Natural killer cell treated with Interleukin-12 subunit alpha and Interleukin-12 subunit beta and Interleukin-15 and Interleukin-18, amount 100 ng/mL, for 72 hours (primary cell): ENCODE data around the gene SPTBN5. TPM values are rescaled to one million over a fixed set of nuclear protein-coding genes. Genes with fewer than 3 reads are reported as not detected.
A peak's percentile ranks its signal among the peaks of the same experiment; 100 is the strongest.

Experiments used
- ATAC-seq, 2 donors: fragments of 150-1000 bp; cut with Tn5 transposase in 1 of 2; sonication (Bioruptor Pico), chemical (Tn5 transposase) in 1 of 2; 2 replicates each; pipeline ENCODE4 v1.10.0; 2021
- DNase-seq: peaks from one replicate; pipeline ENCODE4 v3.0.0; 2022; ENCODE audit warnings: low spot score
- H3K27ac Mint-ChIP-seq, 2 donors: 1 replicate in 1 of 2; 2 replicates in 1 of 2; pipeline ENCODE4 v1.8.0; 2022; ENCODE audit warnings: mixed read lengths in 2 of 2, mild to moderate bottlenecking in 1 of 2, moderate library complexity in 1 of 2
- H3K27me3 Mint-ChIP-seq, 2 donors: 1 replicate in 1 of 2; 2 replicates in 1 of 2; pipeline ENCODE4 v1.8.0; 2022; ENCODE audit warnings: mixed read lengths in 2 of 2
- H3K36me3 Mint-ChIP-seq: one replicate; pipeline ENCODE4 v1.8.0; 2022; ENCODE audit warnings: mixed read lengths
- H3K4me1 Mint-ChIP-seq, 2 donors: 1 replicate in 1 of 2; 2 replicates in 1 of 2; pipeline ENCODE4 v1.8.0; 2022; ENCODE audit warnings: low read depth in 2 of 2, mixed read lengths in 2 of 2, mild to moderate bottlenecking in 1 of 2
- H3K4me3 Mint-ChIP-seq: one replicate; pipeline ENCODE4 v1.8.0; 2022; ENCODE audit warnings: mixed read lengths
- H3K9me3 Mint-ChIP-seq: 2 replicates; pipeline ENCODE4 v1.8.0; 2022; ENCODE audit warnings: mixed read lengths
- total RNA-seq, 2 donors: library from RNA; stranded (reverse); gene quantifications; one replicate each; pipeline ENCODE4 v1.2.3, GENCODE V29; 2022

SPTBN5 gene
- total RNA-seq, 2 donors from 2014 or later = 1.1 to 2.4 TPM

- Mint-ChIP-seq H3K36me3 (no peaks in the 10 kb centered on the region), H3K27ac (no peak overlapping the region), H3K27me3 (no peaks in the 10 kb centered on the region), H3K4me3 (no peak overlapping the region), H3K4me1 (peaks cover 0 to 5% of the 10 kb centered on the region in 2 donors), H3K9me3 (no peaks in the 10 kb centered on the region)
- ATAC-seq = peak in 1 of 2 donors; percentile 59
- DNase-seq = no peak
These were observed 23.2 kb downstream of the SPTBN5 start for GRCh38 chr15:41870689-41871081.

DNA sequence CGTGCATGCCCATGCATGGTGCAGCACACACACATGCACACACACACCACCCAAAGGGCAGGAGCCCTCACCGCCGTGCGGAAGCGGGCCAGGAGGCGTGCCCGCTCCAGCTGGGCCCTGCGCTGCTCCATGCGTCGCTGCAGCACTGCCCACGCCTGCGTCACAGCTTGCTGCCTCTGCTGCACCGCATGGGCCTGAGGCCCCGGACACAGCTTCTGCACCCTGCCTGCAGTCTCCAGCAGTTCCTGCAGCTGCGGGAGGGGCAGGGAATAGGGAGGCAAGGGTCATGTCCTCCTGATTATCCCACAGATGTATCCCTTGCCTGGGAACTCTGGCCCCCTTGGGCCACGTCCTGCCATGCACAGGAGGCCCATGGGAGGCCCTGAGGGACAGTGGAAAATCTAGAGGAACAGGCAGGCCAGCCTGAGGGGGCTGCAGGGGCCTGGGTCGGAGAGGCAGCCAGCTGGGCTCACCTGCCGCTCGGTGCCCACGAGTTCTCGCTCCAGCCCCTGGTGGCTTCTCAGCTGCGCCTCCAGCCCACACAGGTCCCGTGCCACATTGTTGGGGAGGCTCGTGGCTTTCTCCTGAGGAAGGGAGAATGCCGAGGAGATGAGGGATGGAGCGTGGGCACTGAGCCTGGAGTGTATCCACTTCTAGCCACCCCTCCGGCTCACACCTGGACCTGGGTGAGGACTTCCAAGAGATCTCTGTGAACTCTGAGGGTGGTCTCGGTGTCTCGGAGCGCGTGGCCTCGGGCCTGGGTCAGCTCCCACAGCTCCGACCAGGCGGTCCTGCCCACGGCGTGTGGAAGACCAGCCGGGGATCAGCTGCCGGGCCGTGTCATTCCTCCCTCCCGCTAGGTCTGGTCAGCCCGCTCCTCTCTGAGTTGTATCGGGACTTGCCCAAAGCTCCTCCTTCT, 23.8 kb downstream of the SPTBN5 start:
- no peaks in the 10 kb centered on the region for H3K27me3 Mint-ChIP-seq

DNA sequence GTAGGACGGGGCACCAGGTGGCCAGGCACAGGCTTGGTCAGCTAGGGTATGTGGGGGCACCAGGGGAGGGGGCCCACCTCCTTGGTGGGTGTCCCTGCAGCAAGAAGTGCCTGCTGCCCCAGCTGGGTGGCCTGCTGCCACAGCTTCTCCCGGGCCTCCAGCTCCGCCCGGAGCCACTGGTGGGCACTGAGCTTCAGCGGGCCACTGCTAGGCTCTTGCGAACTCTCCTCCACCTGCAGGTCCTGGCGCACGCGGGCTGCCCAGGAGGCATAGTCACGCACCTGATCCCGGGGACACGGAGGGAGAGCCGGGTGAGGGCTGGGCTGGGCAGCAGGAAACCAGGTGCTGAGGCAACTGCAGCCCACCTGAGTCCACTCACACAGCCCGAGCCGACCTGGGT, 25.5 kb downstream of the SPTBN5 start:
- no peak overlapping the region for H3K27ac Mint-ChIP-seq
- no peaks in the 10 kb centered on the region for H3K36me3 Mint-ChIP-seq
- H3K4me3 Mint-ChIP-seq = no peak overlapping the region
- ATAC-seq = no peak
- H3K4me1 Mint-ChIP-seq = peaks cover 0 to 5% of the 10 kb centered on the region in 2 donors
- no peaks in the 10 kb centered on the region for H3K9me3 Mint-ChIP-seq
- no peak for DNase-seq
- no peaks in the 10 kb centered on the region for H3K27me3 Mint-ChIP-seq

More for the DNA sequence above, 23.8 kb downstream of the SPTBN5 start:
- Mint-ChIP-seq H3K4me1 (peaks cover 0 to 5% of the 10 kb centered on the region in 2 donors), H3K4me3 (no peak overlapping the region), H3K9me3 (no peaks in the 10 kb centered on the region), H3K27ac (no peak overlapping the region), H3K36me3 (no peaks in the 10 kb centered on the region)
- DNase-seq (no peak), ATAC-seq (no peak)

GRCh38 chr15:41866872-41867579, 26.8 kb downstream of the SPTBN5 start:
- Mint-ChIP-seq H3K27me3 (no peaks in the 10 kb centered on the region), H3K27ac (no peak overlapping the region), H3K9me3 (no peaks in the 10 kb centered on the region), H3K36me3 (no peaks in the 10 kb centered on the region), H3K4me3 (no peak overlapping the region), H3K4me1 (peaks cover 3 to 5% of the 10 kb centered on the region in 2 donors)
- DNase-seq = no peak
- ATAC-seq = no peak

- H3K4me1 Mint-ChIP-seq = peaks cover 3 to 5% of the 10 kb centered on the region in 2 donors
- no peak for ATAC-seq
- H3K27me3 Mint-ChIP-seq = no peaks in the 10 kb centered on the region
- no peaks in the 10 kb centered on the region for H3K36me3 Mint-ChIP-seq
- H3K4me3 Mint-ChIP-seq = no peak overlapping the region
- DNase-seq = no peak
- no peaks in the 10 kb centered on the region for H3K9me3 Mint-ChIP-seq
- H3K27ac Mint-ChIP-seq = no peak overlapping the region
These were observed 27.6 kb downstream of the SPTBN5 start for GRCh38 chr15:41866263-41866703.

- no peaks in the 10 kb centered on the region for H3K9me3 Mint-ChIP-seq
- H3K4me3 Mint-ChIP-seq = no peak overlapping the region
- ATAC-seq (no peak), DNase-seq (no peak)
- no peaks in the 10 kb centered on the region for H3K27me3 Mint-ChIP-seq
- H3K36me3 Mint-ChIP-seq = no peaks in the 10 kb centered on the region
- peaks cover 3% of the 10 kb centered on the region in 2 donors for H3K4me1 Mint-ChIP-seq
- no peak overlapping the region for H3K27ac Mint-ChIP-seq
These were observed 28.3 kb downstream of the SPTBN5 start for GRCh38 chr15:41865490-41866055.

GRCh38 chr15:41862515-41863116, 31.2 kb downstream of the SPTBN5 start:
- Mint-ChIP-seq H3K27ac (no peak overlapping the region), H3K27me3 (no peaks in the 10 kb centered on the region), H3K36me3 (no peaks in the 10 kb centered on the region), H3K4me1 (peaks cover 0 to 3% of the 10 kb centered on the region in 2 donors), H3K4me3 (no peak overlapping the region), H3K9me3 (no peaks in the 10 kb centered on the region)
- ATAC-seq (no peak), DNase-seq (no peak)

DNA sequence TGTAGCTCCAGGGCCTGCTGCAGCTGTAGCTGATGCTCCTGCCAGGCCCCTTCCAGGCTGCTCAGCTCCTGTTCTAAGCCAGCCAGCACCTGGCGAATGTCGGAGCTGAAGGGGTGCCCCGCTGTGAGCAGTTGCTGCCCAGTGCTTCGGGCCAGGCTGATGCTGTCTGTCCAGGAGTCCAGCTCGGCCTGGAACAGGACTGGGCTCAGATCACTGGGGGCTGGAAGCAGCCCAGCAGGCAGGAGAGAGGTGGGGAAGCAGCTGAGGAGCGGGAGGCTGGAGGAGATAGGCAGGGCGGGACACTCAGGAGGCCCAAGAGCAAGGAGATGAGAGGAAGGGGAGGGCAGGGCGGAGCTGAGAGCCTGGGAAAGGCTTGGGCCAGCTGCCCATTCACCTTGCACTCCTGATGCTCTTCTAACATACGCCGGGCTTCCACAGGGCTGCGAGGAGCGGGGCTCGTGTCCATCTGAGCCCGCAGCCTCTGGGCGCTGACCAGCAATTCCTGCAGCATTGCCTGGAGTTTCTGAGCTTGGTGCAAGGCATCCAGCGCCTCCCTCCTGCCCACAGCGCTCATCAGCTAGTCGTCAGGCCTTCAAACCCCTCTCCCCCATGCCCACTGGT, 32.0 kb downstream of the SPTBN5 start:
- Mint-ChIP-seq H3K9me3 (no peaks in the 10 kb centered on the region), H3K36me3 (no peaks in the 10 kb centered on the region), H3K27me3 (no peaks in the 10 kb centered on the region)

DNA sequence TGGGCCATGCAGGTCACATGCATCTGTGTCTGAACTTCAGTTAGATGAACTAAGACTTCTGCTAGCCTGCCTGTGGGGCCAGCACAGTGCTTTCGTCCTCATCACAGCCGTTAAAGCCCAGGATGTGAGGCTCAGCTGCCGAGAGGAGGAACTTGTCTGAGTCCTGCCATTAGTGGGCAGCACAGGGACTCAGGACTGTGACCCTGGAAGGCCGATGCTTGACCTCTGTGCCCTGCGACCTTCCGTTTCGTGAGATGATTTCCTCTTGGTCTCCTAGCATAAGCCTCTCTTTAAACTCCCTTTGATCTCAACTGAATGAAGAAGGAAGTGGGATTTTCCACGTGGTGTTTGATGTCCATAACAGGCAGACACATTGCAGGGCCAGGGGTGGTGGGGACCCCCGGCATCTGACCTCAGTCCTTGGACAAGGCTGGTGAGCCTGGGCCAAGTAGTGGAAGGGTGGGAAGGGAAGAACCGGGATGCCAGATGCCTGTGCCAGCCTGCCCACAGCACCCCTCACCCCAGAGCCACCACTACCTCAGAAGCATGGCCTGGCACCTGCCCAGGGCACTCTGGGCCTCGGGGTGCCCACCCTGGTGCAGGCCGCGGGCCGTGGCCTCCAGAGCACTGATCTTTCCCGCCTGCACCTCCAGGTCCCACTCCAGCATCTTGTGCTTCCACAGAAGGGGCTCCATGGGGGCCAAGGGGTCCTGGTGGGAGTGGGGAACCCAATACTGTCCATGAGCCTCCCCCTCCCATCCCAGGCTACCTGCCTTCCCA, 33.6 kb downstream of the SPTBN5 start:
- no peaks in the 10 kb centered on the region for H3K36me3 Mint-ChIP-seq
- H3K4me3 Mint-ChIP-seq = no peak overlapping the region
- DNase-seq (no peak), ATAC-seq (no peak)
- peaks cover 0 to 3% of the 10 kb centered on the region in 2 donors for H3K4me1 Mint-ChIP-seq
- no peak overlapping the region for H3K27ac Mint-ChIP-seq
- no peaks in the 10 kb centered on the region for H3K27me3 Mint-ChIP-seq
- H3K9me3 Mint-ChIP-seq = no peaks in the 10 kb centered on the region

More for the DNA sequence above, 32.0 kb downstream of the SPTBN5 start:
- DNase-seq (no peak), ATAC-seq (no peak)
- Mint-ChIP-seq H3K27ac (no peak overlapping the region), H3K4me3 (no peak overlapping the region), H3K4me1 (peaks cover 0 to 3% of the 10 kb centered on the region in 2 donors)

DNA sequence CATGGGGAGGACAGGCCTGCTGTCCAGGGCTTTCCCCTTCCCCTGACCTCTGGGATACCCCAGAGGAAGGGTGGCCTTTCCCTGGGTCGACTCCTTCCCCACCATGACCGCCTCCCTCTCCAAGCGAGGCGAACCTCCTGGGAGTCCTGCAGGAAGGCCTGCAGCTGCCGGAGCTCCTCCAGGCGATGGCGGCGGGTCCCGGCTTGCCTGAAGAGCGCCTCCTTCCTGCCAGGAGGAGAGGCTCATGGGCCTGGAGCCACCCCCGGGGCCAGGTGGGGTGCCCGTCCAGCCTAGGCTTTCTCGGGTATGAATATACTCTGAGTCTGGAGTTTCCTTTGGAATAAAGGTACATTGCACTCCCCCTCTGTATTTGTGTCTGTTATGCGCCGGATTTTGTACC, 35.1 kb downstream of the SPTBN5 start:
- Mint-ChIP-seq H3K27me3 (no peaks in the 10 kb centered on the region), H3K4me1 (peaks cover 0 to 3% of the 10 kb centered on the region in 2 donors), H3K36me3 (no peaks in the 10 kb centered on the region), H3K9me3 (no peaks in the 10 kb centered on the region), H3K4me3 (no peak overlapping the region), H3K27ac (no peak overlapping the region)
- ATAC-seq = no peak
- no peak for DNase-seq

GRCh38 chr15:41857316-41857715, 36.5 kb downstream of the SPTBN5 start:
- Mint-ChIP-seq H3K9me3 (no peaks in the 10 kb centered on the region), H3K4me3 (no peak overlapping the region), H3K36me3 (no peaks in the 10 kb centered on the region), H3K4me1 (no peaks in the 10 kb centered on the region), H3K27me3 (no peaks in the 10 kb centered on the region), H3K27ac (no peak overlapping the region)
- ATAC-seq (no peak), DNase-seq (no peak)

DNA sequence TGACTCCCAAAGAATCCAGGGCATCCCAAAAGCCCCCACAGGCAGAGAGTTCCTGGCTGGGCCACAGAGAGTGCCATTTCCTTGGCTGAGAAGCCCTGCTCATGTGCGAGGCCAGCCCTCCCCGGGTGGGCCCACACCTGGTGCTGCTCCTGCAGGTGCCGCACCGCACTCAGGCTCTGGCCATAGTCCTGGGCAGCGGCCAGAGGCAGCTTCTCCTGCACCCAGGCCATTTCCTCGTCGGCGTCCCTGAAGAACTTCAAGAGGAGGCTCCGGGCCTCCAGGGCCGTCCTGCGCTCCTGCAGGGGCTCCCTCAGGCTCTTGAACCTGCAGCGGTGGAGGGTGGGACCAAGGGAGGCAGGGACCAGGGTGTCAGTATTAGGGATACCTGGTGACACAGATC, 37.1 kb downstream of the SPTBN5 start:
- DNase-seq (no peak), ATAC-seq (no peak)
- no peak overlapping the region for H3K4me3 Mint-ChIP-seq
- H3K27me3 Mint-ChIP-seq = no peaks in the 10 kb centered on the region
- H3K9me3 Mint-ChIP-seq = no peaks in the 10 kb centered on the region
- no peak overlapping the region for H3K27ac Mint-ChIP-seq
- H3K36me3 Mint-ChIP-seq = no peaks in the 10 kb centered on the region
- no peaks in the 10 kb centered on the region for H3K4me1 Mint-ChIP-seq

- DNase-seq = no peak
- Mint-ChIP-seq H3K4me3 (no peak overlapping the region), H3K4me1 (no peaks in the 10 kb centered on the region), H3K36me3 (no peaks in the 10 kb centered on the region), H3K9me3 (no peaks in the 10 kb centered on the region), H3K27ac (no peak overlapping the region), H3K27me3 (no peaks in the 10 kb centered on the region)
- ATAC-seq = no peak
These were observed 37.6 kb downstream of the SPTBN5 start for GRCh38 chr15:41856262-41856661.
